ENCODE measurements around the gene IFNAR2.
"Not testable (repeated sequence)": the region's sequence is repeated elsewhere in the genome, so short reads cannot be mapped to it uniquely, and the experiment has no call there.

The IFNAR2 gene

DNA sequence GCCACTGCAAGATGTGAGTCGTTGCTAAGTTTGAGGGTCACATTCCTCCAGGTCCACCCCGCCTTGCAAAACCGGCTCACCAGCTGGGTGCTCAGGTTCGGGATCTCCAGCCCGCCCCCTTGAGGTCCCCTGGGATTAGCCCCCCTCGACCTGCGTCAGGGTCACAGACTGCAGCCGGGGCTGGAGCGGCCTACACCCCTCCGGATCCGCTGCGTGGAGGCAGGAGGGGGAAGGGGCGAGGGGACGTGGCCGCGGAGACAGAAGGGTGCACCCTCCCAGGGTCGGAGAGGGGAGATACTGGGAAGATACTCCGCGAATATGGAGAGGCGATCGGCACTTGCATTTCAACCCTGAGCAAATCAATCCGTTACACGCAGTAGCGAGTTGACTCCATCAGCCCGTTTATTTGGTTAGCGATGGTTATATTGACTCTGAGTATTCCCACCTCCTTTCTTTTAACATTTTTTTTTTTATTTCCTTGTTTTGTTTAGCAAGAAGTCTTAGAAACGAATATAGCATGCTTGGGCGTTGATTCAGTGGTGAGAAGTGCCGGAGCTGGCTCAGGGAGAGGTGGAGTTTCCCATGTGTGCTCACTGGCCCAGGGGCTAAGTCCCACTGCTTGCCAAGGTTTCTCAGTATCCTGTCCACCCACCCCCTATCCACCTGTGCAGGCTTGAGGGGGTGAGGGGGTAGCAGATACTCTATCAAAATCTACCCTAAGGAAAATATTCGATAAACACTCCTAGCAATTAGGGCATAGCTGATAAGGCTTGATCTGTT is 997 bp downstream of the IFNAR2 start:
- Mint-ChIP-seq H3K4me1 (ENCODE audit: low read depth) (peaks cover 50% of the 10 kb centered on the region), H3K27me3 (no peaks in the 10 kb centered on the region), H3K36me3 (ENCODE audit: low read depth) (peaks cover 24% of the 10 kb centered on the region), H3K9me3 (no peaks in the 10 kb centered on the region), H3K4me3 (peak overlapping the region; percentile 92), H3K27ac (peak overlapping the region; percentile 95)
- intact Hi-C loops (cut with micrococcal nuclease), result loop anchor here (5.0 kb wide), 1 partner anchor 37 kb away; the partner anchor contains the start of gene IL10RB

DNA sequence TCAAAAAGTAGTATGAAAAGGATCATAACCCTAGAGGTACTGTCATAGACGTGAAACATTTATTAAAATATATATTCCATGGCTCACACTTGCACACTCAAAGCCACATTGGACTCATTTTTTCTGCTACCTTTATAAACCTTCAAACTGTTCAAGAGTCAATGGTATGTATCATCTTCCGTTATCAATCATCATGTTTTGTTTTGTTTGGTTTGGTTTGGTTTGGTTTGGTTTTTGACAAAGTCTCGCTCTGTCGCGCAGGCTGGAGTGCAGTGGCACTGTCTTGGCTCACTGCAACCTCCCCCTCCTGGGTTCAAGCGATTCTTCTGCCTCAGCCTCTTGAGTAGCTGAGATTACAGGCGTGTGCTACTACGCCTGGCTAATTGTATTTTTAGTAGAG is 1.8 kb downstream of the IFNAR2 start:
- Mint-ChIP-seq H3K4me1 (ENCODE audit: low read depth) (peaks cover 55% of the 10 kb centered on the region), H3K4me3 (peak overlapping the region; percentile 76)
- intact Hi-C loops (cut with micrococcal nuclease), result loop anchor here (5.0 kb wide), 1 partner anchor 36 kb away; the partner anchor contains the start of gene IL10RB

DNA sequence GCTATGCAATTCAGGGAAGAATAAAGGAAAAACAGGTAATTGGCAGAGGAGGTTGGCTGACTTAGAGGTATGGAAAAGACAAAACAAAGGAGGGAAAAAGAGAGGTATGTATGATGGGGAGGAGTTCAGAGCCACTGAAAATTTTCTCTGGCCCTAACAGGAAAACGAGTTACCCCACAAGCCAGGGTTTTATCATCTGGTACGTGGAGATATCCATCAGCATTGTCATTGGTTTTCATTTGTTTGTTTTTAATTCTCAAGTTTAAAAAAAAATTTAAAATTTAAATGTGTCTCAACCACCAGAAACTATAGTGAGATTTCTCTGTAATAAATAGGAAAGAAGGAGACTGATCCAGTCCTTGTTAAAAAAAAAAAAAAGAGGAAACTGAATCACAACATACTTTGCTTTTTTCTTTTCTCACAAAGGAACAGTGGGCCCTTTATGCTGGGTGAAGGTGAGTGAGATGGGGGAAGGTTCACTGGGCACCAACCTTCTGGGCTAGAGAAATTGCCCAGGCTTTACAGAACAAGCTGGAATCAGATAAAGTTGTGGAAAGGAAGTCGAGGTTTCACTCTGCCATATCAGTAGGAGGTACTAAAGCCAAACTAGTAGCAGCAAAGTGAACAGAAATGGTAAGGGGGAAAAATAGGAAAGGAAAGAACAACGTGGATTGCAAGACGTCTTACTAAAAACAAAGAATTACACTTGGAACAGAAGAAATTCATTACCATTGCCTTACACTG is 2.7 kb downstream of the IFNAR2 start:
- Mint-ChIP-seq H3K27ac (peak overlapping the region; percentile 95), H3K9me3 (no peaks in the 10 kb centered on the region), H3K4me1 (ENCODE audit: low read depth) (peaks cover 64% of the 10 kb centered on the region), H3K36me3 (ENCODE audit: low read depth) (peaks cover 36% of the 10 kb centered on the region), H3K4me3 (peak overlapping the region; percentile 76), H3K27me3 (no peaks in the 10 kb centered on the region)
- intact Hi-C loops (cut with micrococcal nuclease), result loop anchor here (5.0 kb wide), 1 partner anchor 35 kb away; the partner anchor contains the start of gene IL10RB

More for the DNA sequence above, 1.8 kb downstream of the IFNAR2 start:
- no peaks in the 10 kb centered on the region for H3K9me3 Mint-ChIP-seq
- H3K27me3 Mint-ChIP-seq, result no peaks in the 10 kb centered on the region
- H3K27ac Mint-ChIP-seq, result peak overlapping the region; percentile 95
- H3K36me3 Mint-ChIP-seq (ENCODE audit: low read depth), result peaks cover 29% of the 10 kb centered on the region

GRCh38 chr21:33234635-33235520 is 5.1 kb downstream of the IFNAR2 start:
- Mint-ChIP-seq H3K27ac (peak overlapping the region; percentile 59), H3K36me3 (ENCODE audit: low read depth) (peaks cover 36% of the 10 kb centered on the region), H3K27me3 (no peaks in the 10 kb centered on the region), H3K4me1 (ENCODE audit: low read depth) (peaks cover 78% of the 10 kb centered on the region), H3K9me3 (no peaks in the 10 kb centered on the region), H3K4me3 (no peak overlapping the region)
- intact Hi-C loops (cut with micrococcal nuclease), result loop anchor here (5.0 kb wide), 2 partner anchors 32 to 33 kb away; partner anchors contain the start of gene IL10RB

- Mint-ChIP-seq H3K27me3 (no peaks in the 10 kb centered on the region), H3K36me3 (ENCODE audit: low read depth) (peaks cover 28% of the 10 kb centered on the region), H3K27ac (peak overlapping the region; percentile 74), H3K4me3 (no peak overlapping the region), H3K4me1 (ENCODE audit: low read depth) (peaks cover 82% of the 10 kb centered on the region), H3K9me3 (no peaks in the 10 kb centered on the region)
- intact Hi-C loops (cut with micrococcal nuclease), result loop anchor here (5.0 kb wide), 1 partner anchor 34 kb away; no protein-coding TSS in a partner anchor
Measured at GRCh38 chr21:33236013-33236686, 6.4 kb downstream of the IFNAR2 start.

DNA sequence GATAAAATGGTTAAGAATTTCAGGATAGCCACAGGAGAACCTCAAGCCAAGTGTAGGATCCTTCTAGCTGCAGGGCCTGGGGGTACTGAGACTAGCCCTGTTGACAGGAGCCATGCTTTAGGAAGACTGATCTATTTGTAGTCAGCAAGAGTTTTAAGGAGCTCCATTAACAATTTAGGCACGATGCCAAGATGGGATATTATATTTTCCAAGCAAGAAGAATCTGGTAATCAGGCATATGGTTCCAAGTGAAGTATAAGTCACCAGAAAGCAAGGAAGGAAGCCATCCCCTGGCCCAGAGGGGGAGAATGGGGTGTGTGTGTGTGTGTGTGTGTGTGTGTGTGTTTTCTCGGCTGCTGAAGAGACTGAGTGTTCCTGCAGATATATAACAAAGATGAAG is 7.0 kb downstream of the IFNAR2 start:
- peaks cover 28% of the 10 kb centered on the region for H3K36me3 Mint-ChIP-seq (ENCODE audit: low read depth)
- H3K9me3 Mint-ChIP-seq, result no peaks in the 10 kb centered on the region
- intact Hi-C loops (cut with micrococcal nuclease), result loop anchor here (5.0 kb wide), 1 partner anchor 34 kb away; no protein-coding TSS in a partner anchor
- H3K27ac Mint-ChIP-seq, result peak overlapping the region; percentile 74
- H3K27me3 Mint-ChIP-seq, result no peaks in the 10 kb centered on the region
- H3K4me1 Mint-ChIP-seq (ENCODE audit: low read depth), result peaks cover 80% of the 10 kb centered on the region
- H3K4me3 Mint-ChIP-seq, result no peak overlapping the region

- intact Hi-C loops (cut with micrococcal nuclease), result loop anchor here (5.0 kb wide), 1 partner anchor 35 kb away; no protein-coding TSS in a partner anchor
- Mint-ChIP-seq H3K4me1 (ENCODE audit: low read depth) (peaks cover 79% of the 10 kb centered on the region), H3K36me3 (ENCODE audit: low read depth) (peaks cover 35% of the 10 kb centered on the region), H3K27me3 (no peaks in the 10 kb centered on the region), H3K4me3 (no peak overlapping the region), H3K9me3 (no peaks in the 10 kb centered on the region), H3K27ac (peak overlapping the region; percentile 74)
Measured at GRCh38 chr21:33237486-33237885, 7.7 kb downstream of the IFNAR2 start.

DNA sequence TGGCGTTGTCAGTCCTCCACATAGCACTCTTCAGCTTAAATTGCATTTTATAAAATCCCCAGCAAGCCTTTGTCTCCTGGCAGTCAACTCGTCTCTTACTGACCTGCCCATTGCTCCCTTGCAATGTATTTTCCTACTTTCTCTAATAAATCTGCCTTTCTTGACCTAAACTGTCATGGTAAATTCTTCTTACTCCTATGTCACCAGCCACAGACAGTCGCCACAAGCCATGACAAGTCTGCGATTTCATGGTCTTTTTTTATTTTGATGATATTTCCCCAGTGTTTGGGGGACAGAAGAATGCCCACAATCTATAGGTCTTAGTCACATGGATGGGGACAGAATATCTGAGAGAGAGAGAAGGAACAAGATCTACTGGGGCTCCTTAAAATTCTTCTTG is 8.4 kb downstream of the IFNAR2 start:
- no peaks in the 10 kb centered on the region for H3K9me3 Mint-ChIP-seq
- H3K27ac Mint-ChIP-seq, result peak overlapping the region; percentile 74
- intact Hi-C loops (cut with micrococcal nuclease), result loop anchor here (5.0 kb wide), 1 partner anchor 36 kb away; no protein-coding TSS in a partner anchor
- peaks cover 35% of the 10 kb centered on the region for H3K36me3 Mint-ChIP-seq (ENCODE audit: low read depth)
- peaks cover 72% of the 10 kb centered on the region for H3K4me1 Mint-ChIP-seq (ENCODE audit: low read depth)
- H3K4me3 Mint-ChIP-seq, result peak overlapping the region; percentile 10
- no peaks in the 10 kb centered on the region for H3K27me3 Mint-ChIP-seq

DNA sequence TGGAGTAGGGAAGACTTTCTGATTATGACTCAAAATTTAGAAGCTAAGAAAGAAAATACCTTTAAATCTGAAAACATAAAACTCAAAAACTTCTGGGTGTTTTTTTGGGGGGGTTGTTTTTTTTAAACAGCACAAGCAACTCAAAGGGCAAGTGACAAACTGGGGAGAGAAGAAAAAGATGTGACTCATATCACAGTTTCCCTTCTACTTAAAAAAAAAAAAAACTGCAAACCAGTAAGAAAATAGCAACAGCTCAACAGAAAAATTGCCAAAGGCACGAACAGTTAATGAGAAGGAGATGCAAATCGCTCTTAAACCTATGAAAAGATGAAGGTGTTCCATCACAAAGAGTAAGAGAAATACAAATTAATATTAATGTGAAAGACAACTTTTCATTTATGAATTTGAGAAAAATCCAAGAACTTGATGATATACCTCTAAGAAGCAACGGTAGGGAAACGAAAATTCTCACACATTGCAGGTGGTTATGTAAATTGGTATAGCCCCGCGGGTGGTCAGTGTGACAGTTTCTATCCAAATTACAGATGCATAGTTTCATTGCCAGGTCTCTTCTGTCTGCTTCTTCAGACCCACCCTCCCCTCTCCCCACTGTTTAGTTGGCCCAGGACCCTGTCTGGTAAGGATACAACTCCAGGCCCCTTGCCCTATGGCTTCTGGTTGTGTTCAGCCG is 9.0 kb downstream of the IFNAR2 start:
- Mint-ChIP-seq H3K27ac (peak overlapping the region; percentile 74), H3K4me1 (ENCODE audit: low read depth) (peaks cover 72% of the 10 kb centered on the region), H3K27me3 (no peaks in the 10 kb centered on the region), H3K36me3 (ENCODE audit: low read depth) (peaks cover 37% of the 10 kb centered on the region), H3K4me3 (no peak overlapping the region), H3K9me3 (no peaks in the 10 kb centered on the region)
- intact Hi-C loops (cut with micrococcal nuclease), result loop anchor here (5.0 kb wide), 1 partner anchor 36 kb away; no protein-coding TSS in a partner anchor

DNA sequence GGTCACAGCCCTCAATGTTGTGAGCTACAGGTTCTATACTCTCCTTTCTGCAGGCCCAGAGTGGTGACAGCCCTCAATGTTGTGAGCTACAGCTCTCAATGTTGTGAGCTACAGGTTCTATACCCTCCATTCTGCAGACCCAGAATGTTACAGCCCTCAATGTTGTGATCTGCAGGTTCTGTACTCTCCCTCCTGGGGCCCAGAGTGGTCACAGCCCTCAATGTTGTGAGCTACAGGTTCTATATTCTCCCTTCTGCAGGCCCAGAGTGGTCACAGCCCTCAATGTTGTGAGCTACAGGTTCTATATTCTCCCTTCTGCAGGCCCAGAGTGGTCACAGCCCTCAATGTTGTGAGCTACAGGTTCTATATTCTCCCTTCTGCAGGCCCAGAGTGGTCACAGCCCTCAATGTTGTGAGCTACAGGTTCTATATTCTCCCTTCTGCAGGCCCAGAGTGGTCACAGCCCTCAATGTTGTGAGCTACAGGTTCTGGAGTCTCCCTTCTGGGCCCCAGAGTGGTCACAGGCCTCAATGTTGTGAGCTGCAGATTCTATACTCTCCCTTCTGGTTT is 9.9 kb downstream of the IFNAR2 start:
- intact Hi-C loops (cut with micrococcal nuclease), result loop anchor here (5.0 to 10.0 kb wide), 2 partner anchors 37 to 205 kb away; no protein-coding TSS in a partner anchor
- H3K27me3 Mint-ChIP-seq, H3K4me3 Mint-ChIP-seq: not testable (repeated sequence)

GRCh38 chr21:33240404-33240803 is 10.7 kb downstream of the IFNAR2 start:
- no peaks in the 10 kb centered on the region for H3K27me3 Mint-ChIP-seq
- peaks cover 48% of the 10 kb centered on the region for H3K36me3 Mint-ChIP-seq (ENCODE audit: low read depth)
- H3K4me1 Mint-ChIP-seq (ENCODE audit: low read depth), result peaks cover 75% of the 10 kb centered on the region
- no peaks in the 10 kb centered on the region for H3K9me3 Mint-ChIP-seq
- intact Hi-C loops (cut with micrococcal nuclease), result loop anchor here (10.0 kb wide), 1 partner anchor 204 kb away; no protein-coding TSS in a partner anchor
- H3K4me3 Mint-ChIP-seq, result no peak overlapping the region
- no peak overlapping the region for H3K27ac Mint-ChIP-seq

More for the DNA sequence above, 9.9 kb downstream of the IFNAR2 start:
- H3K27ac Mint-ChIP-seq, result peak overlapping the region; percentile 74
- H3K4me1 Mint-ChIP-seq (ENCODE audit: low read depth), result peaks cover 76% of the 10 kb centered on the region
- peaks cover 43% of the 10 kb centered on the region for H3K36me3 Mint-ChIP-seq (ENCODE audit: low read depth)
- H3K9me3 Mint-ChIP-seq, result not testable (repeated sequence)

- Mint-ChIP-seq H3K4me1 (ENCODE audit: low read depth) (peaks cover 62% of the 10 kb centered on the region), H3K4me3 (no peak overlapping the region), H3K36me3 (ENCODE audit: low read depth) (peaks cover 55% of the 10 kb centered on the region), H3K27me3 (no peaks in the 10 kb centered on the region), H3K9me3 (no peaks in the 10 kb centered on the region), H3K27ac (peak overlapping the region; percentile 53)
- intact Hi-C loops (cut with micrococcal nuclease), result loop anchor here (10.0 kb wide), 1 partner anchor 203 kb away; no protein-coding TSS in a partner anchor
Measured at GRCh38 chr21:33241846-33242245, 12.1 kb downstream of the IFNAR2 start.

Data from dendritic cell treated with granulocyte-macrophage colony-stimulating factor and Interleukin-4, amounts not matched to agents 40 ng/mL and 50 ng/mL, for 4 days (primary cell).